HepG2 (cell line): ENCODE measurements around the gene NEK7. TPM values are rescaled to one million over a fixed set of nuclear protein-coding genes. Genes with fewer than 3 reads are reported as not detected.

Source experiments
- ATF7 ChIP-seq, 2 experiments: fragments of 450-650 bp in 1 of 2; sonication (generic) in 1 of 2; formaldehyde crosslinking in 1 of 2; IDR thresholded peaks; 2 replicates each; pipeline versions ENCODE4 v1.4.0 to v1.6.1; 2016 to 2020; ENCODE audit warnings: antibody characterized with exemption in 1 of 2, mild to moderate bottlenecking in 1 of 2, missing genetic modification reagents in 1 of 2
- CHD2 ChIP-seq: IDR thresholded peaks from 2 replicates; pipeline ENCODE4 v1.6.1; 2011; ENCODE audit warnings: low read depth, low read length, improper control_type of control experiment
- FOXO1 ChIP-seq: sonication (generic); formaldehyde crosslinking; IDR thresholded peaks from 2 replicates; pipeline ENCODE4 v1.4.0; 2020; ENCODE audit warnings: missing genetic modification reagents
- GTF3A ChIP-seq: sonication (generic); formaldehyde crosslinking; conservative IDR thresholded peaks from 2 replicates; pipeline ENCODE4 v1.4.0; 2020; ENCODE audit warnings: mild to moderate bottlenecking, missing genetic modification reagents
- HES4 ChIP-seq: sonication (generic); formaldehyde crosslinking; IDR thresholded peaks from 2 replicates; pipeline ENCODE4 v1.9.0; 2021; ENCODE audit warnings: mild to moderate bottlenecking, missing genetic modification reagents, borderline replicate concordance
- NR3C1 ChIP-seq: sonication (generic); formaldehyde crosslinking; IDR thresholded peaks from 2 replicates; pipeline ENCODE4 v1.4.0; 2020; ENCODE audit warnings: missing genetic modification reagents
- POLR2AphosphoS5 ChIP-seq: IDR thresholded peaks from 2 replicates; pipeline ENCODE4 v1.6.1; 2012; ENCODE audit warnings: low read depth, low read length
- TRIM24 ChIP-seq: sonication (generic); formaldehyde crosslinking; IDR thresholded peaks from 2 replicates; pipeline ENCODE4 v1.8.0; 2022; ENCODE audit warnings: mild to moderate bottlenecking, missing genetic modification reagents
- ZNF251 ChIP-seq: sonication (generic); formaldehyde crosslinking; IDR thresholded peaks from 2 replicates; pipeline ENCODE4 v1.9.0; 2021; ENCODE audit warnings: mild to moderate bottlenecking, missing genetic modification reagents
- ZNF615 ChIP-seq: sonication (generic); formaldehyde crosslinking; IDR thresholded peaks from 2 replicates; pipeline ENCODE4 v1.5.0; 2020; ENCODE audit warnings: mild to moderate bottlenecking, missing genetic modification reagents, borderline replicate concordance
- ZNF674 ChIP-seq: sonication (generic); formaldehyde crosslinking; IDR thresholded peaks from 2 replicates; pipeline ENCODE4 v1.5.0; 2020; ENCODE audit warnings: low read depth, mild to moderate bottlenecking, missing genetic modification reagents
- ZNF720 ChIP-seq: sonication (generic); formaldehyde crosslinking; IDR thresholded peaks from 2 replicates; pipeline ENCODE4 v1.4.0; 2020; ENCODE audit warnings: missing genetic modification reagents
- ZNF839 ChIP-seq: sonication (generic); formaldehyde crosslinking; IDR thresholded peaks from 2 replicates; pipeline ENCODE4 v1.4.0; 2020; ENCODE audit warnings: missing genetic modification reagents, mild to moderate bottlenecking, borderline replicate concordance
- ZNF850 ChIP-seq: sonication (generic); formaldehyde crosslinking; conservative IDR thresholded peaks from 2 replicates; pipeline ENCODE4 v1.9.0; 2021; ENCODE audit warnings: mild to moderate bottlenecking, missing genetic modification reagents
- polyA plus RNA-seq, 8 experiments: library from polyadenylated mRNA; depleted of rRNA in 3 of 8; stranded (reverse) in 7 of 8; unstranded in 1 of 8; fragments of >200 nt; fragmentation: Illumina TruSeq in 4 of 8; extraction: Trizol in 4 of 8; gene quantifications; 2 replicates each; pipeline versions ENCODE4 v1.2.1 to v1.2.3, GENCODE V29; 2011 to 2016; ENCODE audit warnings: low read depth in 4 of 8, missing spikeins in 1 of 8, mixed read lengths in 1 of 8; ENCODE audit not compliant: insufficient read depth in 1 of 8
- total RNA-seq, 5 experiments: library from RNA; depleted of rRNA; stranded (reverse); fragments of >200 nt; fragmentation: Illumina TruSeq; extraction: Trizol; gene quantifications; 2 replicates each; pipeline ENCODE4 v1.2.3, GENCODE V29; 2016; ENCODE audit warnings: low read depth in 1 of 5
- TF ChIP-seq, protein P1 (sequence below): sonication (generic); formaldehyde crosslinking; IDR thresholded peaks from 2 replicates; pipeline ENCODE4 v1.9.0; 2021; ENCODE audit warnings: missing genetic modification reagents, borderline replicate concordance
- TF ChIP-seq, protein P2 (sequence below): sonication (generic); formaldehyde crosslinking; IDR thresholded peaks from 2 replicates; pipeline ENCODE4 v1.8.0; 2022; ENCODE audit warnings: mild to moderate bottlenecking, missing genetic modification reagents
- TF ChIP-seq, protein P3 (sequence below): sonication (generic); formaldehyde crosslinking; IDR thresholded peaks from 2 replicates; pipeline ENCODE4 v1.5.1; 2020; ENCODE audit warnings: mild to moderate bottlenecking, missing genetic modification reagents, moderate library complexity
- TF ChIP-seq, protein P4 (sequence below): sonication (generic); formaldehyde crosslinking; IDR thresholded peaks from 2 replicates; pipeline ENCODE4 v1.9.0; 2022; ENCODE audit warnings: missing genetic modification reagents, mild to moderate bottlenecking, borderline replicate concordance

NEK7 gene
- total and polyA plus RNA-seq, 2 of the 13 experiments (the other 11 are each of a cell fraction or from before 2014, with no cell fraction given), result 18.1 to 19.2 TPM

DNA sequence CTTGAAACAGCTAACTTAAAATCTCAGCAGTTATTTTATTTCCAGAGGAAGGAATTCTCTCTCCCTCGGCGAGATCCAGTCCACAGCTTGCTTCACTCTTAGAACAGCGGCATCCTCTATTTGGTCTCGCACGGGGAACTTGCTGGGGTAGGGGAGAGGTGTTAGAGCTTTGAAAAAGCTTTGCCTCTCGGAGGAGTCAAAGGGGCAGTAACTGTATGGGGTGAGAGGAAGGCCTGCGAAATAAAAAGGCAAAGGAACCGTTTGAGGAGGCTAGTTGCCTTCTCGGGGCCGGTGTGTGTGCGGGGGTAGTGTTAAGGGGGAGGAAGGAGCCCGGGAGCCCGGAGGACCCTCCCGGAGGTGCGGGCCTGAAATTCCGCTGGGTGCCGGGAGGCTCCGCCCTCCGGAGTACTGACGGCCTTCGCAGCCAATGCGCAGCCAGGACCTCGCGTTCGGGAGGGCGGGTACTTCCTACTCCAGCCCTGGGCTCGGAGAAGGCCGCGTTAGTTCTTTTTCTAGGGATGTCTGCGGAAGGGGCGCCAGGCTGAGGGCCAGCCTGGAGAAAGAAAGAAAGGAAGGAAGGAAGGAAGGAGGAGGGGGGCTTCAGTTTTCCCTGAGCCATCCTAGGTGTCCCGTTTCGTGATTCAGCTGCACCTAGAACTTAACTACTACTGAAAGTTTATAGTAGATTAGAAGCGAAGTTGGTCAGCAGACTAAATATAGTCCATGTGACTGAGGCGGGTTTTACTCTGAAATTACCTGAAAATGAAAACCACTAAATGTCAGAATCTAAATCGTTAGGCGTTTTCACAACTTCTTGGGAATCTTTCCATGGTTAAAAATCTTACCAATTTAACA, 2.2 kb downstream of the NEK7 start (continued):
- TF ChIP-seq, protein P1, sequence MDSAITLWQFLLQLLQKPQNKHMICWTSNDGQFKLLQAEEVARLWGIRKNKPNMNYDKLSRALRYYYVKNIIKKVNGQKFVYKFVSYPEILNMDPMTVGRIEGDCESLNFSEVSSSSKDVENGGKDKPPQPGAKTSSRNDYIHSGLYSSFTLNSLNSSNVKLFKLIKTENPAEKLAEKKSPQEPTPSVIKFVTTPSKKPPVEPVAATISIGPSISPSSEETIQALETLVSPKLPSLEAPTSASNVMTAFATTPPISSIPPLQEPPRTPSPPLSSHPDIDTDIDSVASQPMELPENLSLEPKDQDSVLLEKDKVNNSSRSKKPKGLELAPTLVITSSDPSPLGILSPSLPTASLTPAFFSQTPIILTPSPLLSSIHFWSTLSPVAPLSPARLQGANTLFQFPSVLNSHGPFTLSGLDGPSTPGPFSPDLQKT (CRISPR knock-in tag), result no peak
- TF ChIP-seq, protein P2, sequence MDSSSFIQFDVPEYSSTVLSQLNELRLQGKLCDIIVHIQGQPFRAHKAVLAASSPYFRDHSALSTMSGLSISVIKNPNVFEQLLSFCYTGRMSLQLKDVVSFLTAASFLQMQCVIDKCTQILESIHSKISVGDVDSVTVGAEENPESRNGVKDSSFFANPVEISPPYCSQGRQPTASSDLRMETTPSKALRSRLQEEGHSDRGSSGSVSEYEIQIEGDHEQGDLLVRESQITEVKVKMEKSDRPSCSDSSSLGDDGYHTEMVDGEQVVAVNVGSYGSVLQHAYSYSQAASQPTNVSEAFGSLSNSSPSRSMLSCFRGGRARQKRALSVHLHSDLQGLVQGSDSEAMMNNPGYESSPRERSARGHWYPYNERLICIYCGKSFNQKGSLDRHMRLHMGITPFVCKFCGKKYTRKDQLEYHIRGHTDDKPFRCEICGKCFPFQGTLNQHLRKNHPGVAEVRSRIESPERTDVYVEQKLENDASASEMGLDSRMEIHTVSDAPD, result no peak
- TF ChIP-seq, protein P3, sequence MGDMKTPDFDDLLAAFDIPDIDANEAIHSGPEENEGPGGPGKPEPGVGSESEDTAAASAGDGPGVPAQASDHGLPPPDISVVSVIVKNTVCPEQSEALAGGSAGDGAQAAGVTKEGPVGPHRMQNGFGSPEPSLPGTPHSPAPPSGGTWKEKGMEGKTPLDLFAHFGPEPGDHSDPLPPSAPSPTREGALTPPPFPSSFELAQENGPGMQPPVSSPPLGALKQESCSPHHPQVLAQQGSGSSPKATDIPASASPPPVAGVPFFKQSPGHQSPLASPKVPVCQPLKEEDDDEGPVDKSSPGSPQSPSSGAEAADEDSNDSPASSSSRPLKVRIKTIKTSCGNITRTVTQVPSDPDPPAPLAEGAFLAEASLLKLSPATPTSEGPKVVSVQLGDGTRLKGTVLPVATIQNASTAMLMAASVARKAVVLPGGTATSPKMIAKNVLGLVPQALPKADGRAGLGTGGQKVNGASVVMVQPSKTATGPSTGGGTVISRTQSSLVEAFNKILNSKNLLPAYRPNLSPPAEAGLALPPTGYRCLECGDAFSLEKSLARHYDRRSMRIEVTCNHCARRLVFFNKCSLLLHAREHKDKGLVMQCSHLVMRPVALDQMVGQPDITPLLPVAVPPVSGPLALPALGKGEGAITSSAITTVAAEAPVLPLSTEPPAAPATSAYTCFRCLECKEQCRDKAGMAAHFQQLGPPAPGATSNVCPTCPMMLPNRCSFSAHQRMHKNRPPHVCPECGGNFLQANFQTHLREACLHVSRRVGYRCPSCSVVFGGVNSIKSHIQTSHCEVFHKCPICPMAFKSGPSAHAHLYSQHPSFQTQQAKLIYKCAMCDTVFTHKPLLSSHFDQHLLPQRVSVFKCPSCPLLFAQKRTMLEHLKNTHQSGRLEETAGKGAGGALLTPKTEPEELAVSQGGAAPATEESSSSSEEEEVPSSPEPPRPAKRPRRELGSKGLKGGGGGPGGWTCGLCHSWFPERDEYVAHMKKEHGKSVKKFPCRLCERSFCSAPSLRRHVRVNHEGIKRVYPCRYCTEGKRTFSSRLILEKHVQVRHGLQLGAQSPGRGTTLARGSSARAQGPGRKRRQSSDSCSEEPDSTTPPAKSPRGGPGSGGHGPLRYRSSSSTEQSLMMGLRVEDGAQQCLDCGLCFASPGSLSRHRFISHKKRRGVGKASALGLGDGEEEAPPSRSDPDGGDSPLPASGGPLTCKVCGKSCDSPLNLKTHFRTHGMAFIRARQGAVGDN (CRISPR knock-in tag), result peak; percentile 72
- TF ChIP-seq HES4 (CRISPR knock-in tag) (peak; percentile 30; the same call in 1 of the 2 replicates), TRIM24 (no peak), ZNF674 (CRISPR knock-in tag) (no peak), ZNF251 (CRISPR knock-in tag) (no peak), NR3C1 (no peak), FOXO1 (CRISPR knock-in tag) (peak; percentile 14; the same call in 1 of the 2 replicates), CHD2 (no peak), ZNF850 (CRISPR knock-in tag) (no peak), POLR2AphosphoS5 (peak; percentile 96), ZNF615 (CRISPR knock-in tag) (no peak), ZNF839 (CRISPR knock-in tag) (no peak), ATF7 (IDR thresholded peaks at IDR 0.05) (no peak), ATF7 (CRISPR knock-in tag; IDR thresholded peaks at IDR 0.05) (no peak), GTF3A (CRISPR knock-in tag) (no peak), ZNF720 (CRISPR knock-in tag) (no peak)
- TF ChIP-seq, protein P4, sequence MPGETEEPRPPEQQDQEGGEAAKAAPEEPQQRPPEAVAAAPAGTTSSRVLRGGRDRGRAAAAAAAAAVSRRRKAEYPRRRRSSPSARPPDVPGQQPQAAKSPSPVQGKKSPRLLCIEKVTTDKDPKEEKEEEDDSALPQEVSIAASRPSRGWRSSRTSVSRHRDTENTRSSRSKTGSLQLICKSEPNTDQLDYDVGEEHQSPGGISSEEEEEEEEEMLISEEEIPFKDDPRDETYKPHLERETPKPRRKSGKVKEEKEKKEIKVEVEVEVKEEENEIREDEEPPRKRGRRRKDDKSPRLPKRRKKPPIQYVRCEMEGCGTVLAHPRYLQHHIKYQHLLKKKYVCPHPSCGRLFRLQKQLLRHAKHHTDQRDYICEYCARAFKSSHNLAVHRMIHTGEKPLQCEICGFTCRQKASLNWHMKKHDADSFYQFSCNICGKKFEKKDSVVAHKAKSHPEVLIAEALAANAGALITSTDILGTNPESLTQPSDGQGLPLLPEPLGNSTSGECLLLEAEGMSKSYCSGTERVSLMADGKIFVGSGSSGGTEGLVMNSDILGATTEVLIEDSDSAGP (CRISPR knock-in tag), result peak; percentile 20; the same call in 1 of the 2 replicates
